Measurements from ENCODE around the gene IGDCC3. TPM values are rescaled to one million over a fixed set of nuclear protein-coding genes. Genes with fewer than 3 reads are reported as not detected.

Gene IGDCC3
- total and polyA plus RNA-seq, 2 donors (not counting 3 experiments of a cell fraction or from before 2014, with no cell fraction given) = 0.03 TPM; not detected in 1

DNA sequence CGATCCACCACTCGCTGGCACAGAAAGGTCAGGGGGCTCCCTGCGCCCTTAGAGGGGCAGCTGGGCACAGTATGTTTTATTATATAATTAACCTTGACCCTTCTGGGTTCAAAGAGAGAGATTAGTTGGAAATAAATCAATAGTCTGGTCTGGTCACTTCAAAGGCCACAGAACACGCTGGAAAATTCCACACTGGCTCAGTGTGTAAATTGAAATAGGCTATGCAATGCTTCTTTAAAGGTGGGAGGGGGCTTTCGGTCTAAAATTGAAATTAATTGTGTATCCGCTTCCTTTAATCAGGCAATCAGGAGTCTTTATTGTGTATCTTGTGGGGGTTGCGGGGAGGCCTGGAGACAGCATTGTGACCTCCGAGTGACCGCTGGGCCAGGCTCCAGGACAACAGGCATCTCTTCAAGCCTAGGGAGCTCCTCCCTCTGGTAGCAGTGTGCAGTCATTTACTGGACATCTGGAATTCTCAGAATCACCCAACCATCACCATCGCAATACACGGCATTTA, 65.3 kb downstream of the IGDCC3 start:
- ChIA-PET POLR2A (interaction anchor here (5.3 kb wide), 1 partner anchor 8 kb away, joined by 39 read pairs; the partner anchor contains the start of gene RNU5B-1), CTCF (interaction anchor here (1.1 to 1.2 kb wide), 4 partner anchors 8 to 88 kb away, joined by 3 to 7 read pairs (median 3); partner anchors contain the start of gene RNU5B-1)
- intact Hi-C loops (cut with micrococcal nuclease) (no loop called here), dilution Hi-C loops (cut with MboI; ENCODE audit: extremely low pct_ligation_motif_present, low sequenced_read_pairs) (no loop called here)
- no peak overlapping the region for H3K4me2 ChIP-seq (ENCODE audit: insufficient read depth, low read length)
- H3K36me3 ChIP-seq (ENCODE audit: control insufficient read depth in 2 of 2, extremely low read depth in 1 of 2, insufficient read depth in 2 of 2, low read length in 2 of 2) = no peaks in the 10 kb centered on the region
- no peak overlapping the region for H3K9ac ChIP-seq (replicated peaks; ENCODE audit: extremely low read depth, insufficient read depth, low read length)
- H3K9me3 ChIP-seq (replicated peaks; ENCODE audit: control insufficient read depth, insufficient read depth, low read length) = no peaks in the 10 kb centered on the region
- no peak for TF ChIP-seq JUN (IDR thresholded peaks at IDR 0.05; ENCODE audit: borderline replicate concordance, insufficient read depth, insufficient read length, low read depth)
- no peak for TF ChIP-seq GATA2 (IDR thresholded peaks at IDR 0.05; ENCODE audit: insufficient read depth, insufficient read length, low read depth, low read length)
- no peak for TF ChIP-seq POLR2A (IDR thresholded peaks at IDR 0.05; ENCODE audit: low read depth, low read length)
- TF ChIP-seq, protein P1, sequence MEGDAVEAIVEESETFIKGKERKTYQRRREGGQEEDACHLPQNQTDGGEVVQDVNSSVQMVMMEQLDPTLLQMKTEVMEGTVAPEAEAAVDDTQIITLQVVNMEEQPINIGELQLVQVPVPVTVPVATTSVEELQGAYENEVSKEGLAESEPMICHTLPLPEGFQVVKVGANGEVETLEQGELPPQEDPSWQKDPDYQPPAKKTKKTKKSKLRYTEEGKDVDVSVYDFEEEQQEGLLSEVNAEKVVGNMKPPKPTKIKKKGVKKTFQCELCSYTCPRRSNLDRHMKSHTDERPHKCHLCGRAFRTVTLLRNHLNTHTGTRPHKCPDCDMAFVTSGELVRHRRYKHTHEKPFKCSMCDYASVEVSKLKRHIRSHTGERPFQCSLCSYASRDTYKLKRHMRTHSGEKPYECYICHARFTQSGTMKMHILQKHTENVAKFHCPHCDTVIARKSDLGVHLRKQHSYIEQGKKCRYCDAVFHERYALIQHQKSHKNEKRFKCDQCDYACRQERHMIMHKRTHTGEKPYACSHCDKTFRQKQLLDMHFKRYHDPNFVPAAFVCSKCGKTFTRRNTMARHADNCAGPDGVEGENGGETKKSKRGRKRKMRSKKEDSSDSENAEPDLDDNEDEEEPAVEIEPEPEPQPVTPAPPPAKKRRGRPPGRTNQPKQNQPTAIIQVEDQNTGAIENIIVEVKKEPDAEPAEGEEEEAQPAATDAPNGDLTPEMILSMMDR (IDR thresholded peaks at IDR 0.05; ENCODE audit: extremely low read depth in 1 of 2, insufficient read depth in 1 of 2, low read depth in 1 of 2, low read length in 2 of 2) = no peak
- no peak for TF ChIP-seq EZH2 (IDR thresholded peaks at IDR 0.05; ENCODE audit: borderline replicate concordance, low read depth, low read length, severe bottlenecking)
- no peak overlapping the region for H2AFZ ChIP-seq (ENCODE audit: low read depth, low read length)
- H3K27me3 ChIP-seq (ENCODE audit: control insufficient read depth in 2 of 2, insufficient read depth in 2 of 2, low read length in 2 of 2) = peaks cover 7 to 8% of the 10 kb centered on the region in 2 experiments
- BruUV-seq (replicated peaks) = no TSS peak
- no peak overlapping the region for H3K4me3 ChIP-seq (replicated peaks in 1 of 3; ENCODE audit: insufficient read depth in 1 of 3, low read depth in 1 of 3, low read length in 3 of 3)
- H3K9me1 ChIP-seq (replicated peaks; ENCODE audit: control insufficient read depth, extremely low read depth, insufficient read depth, low read length) = no peaks in the 10 kb centered on the region
- FAIRE-seq (no peak), DNase-seq (ENCODE audit: low read depth, low spot score) (no peak)
- no peaks in the 10 kb centered on the region for H3K79me2 ChIP-seq (ENCODE audit: control insufficient read depth, insufficient read depth, low read length)
- H3K4me1 ChIP-seq (ENCODE audit: control insufficient read depth, extremely low read depth, insufficient read depth, low read length) = no peaks in the 10 kb centered on the region
- no peaks in the 10 kb centered on the region for H4K20me1 ChIP-seq (replicated peaks; ENCODE audit: control insufficient read depth, extremely low read depth, insufficient read depth, low read length)
- no peak overlapping the region for H3K27ac ChIP-seq (ENCODE audit: insufficient read depth, low read depth, low read length)

DNA sequence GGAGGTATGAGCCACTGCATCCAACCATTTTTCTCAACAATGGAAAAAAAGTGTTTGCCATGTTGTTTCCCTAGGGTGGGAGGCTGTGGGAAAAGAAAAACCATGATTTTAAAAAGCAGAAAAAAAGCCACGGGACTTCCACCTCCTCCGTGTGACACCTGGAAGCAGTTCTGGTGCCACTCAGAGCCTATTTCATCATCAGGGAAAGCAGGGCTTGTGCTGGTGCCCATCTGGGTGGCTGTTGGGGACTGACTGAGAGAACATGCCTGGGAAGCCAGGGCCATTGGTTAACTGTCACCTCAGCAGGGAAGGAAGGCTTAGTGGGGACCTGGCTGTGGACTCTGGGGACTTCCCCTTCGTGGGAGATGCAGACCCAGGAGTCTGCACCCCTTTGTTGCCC, 66.0 kb downstream of the IGDCC3 start:
- no peaks in the 10 kb centered on the region for H3K9me1 ChIP-seq (replicated peaks; ENCODE audit: control insufficient read depth, extremely low read depth, insufficient read depth, low read length)
- CTCF ChIA-PET = no interaction called here
- FAIRE-seq = no peak
- no peak for TF ChIP-seq GATA2 (IDR thresholded peaks at IDR 0.05; ENCODE audit: insufficient read depth, insufficient read length, low read depth, low read length)
- POLR2A ChIA-PET = no interaction called here
- no peaks in the 10 kb centered on the region for H3K4me1 ChIP-seq (ENCODE audit: control insufficient read depth, extremely low read depth, insufficient read depth, low read length)
- H2AFZ ChIP-seq (ENCODE audit: low read depth, low read length) = no peak overlapping the region
- no peaks in the 10 kb centered on the region for H4K20me1 ChIP-seq (replicated peaks; ENCODE audit: control insufficient read depth, extremely low read depth, insufficient read depth, low read length)
- BruUV-seq (replicated peaks) = no TSS peak
- no peak overlapping the region for H3K27ac ChIP-seq (ENCODE audit: insufficient read depth, low read depth, low read length)
- dilution Hi-C loops (cut with MboI; ENCODE audit: extremely low pct_ligation_motif_present, low sequenced_read_pairs) (no loop called here), intact Hi-C loops (cut with micrococcal nuclease) (no loop called here)
- no peak overlapping the region for H3K4me2 ChIP-seq (ENCODE audit: insufficient read depth, low read length)
- no peaks in the 10 kb centered on the region for H3K36me3 ChIP-seq (ENCODE audit: control insufficient read depth in 2 of 2, extremely low read depth in 1 of 2, insufficient read depth in 2 of 2, low read length in 2 of 2)
- H3K79me2 ChIP-seq (ENCODE audit: control insufficient read depth, insufficient read depth, low read length) = no peaks in the 10 kb centered on the region
- H3K9ac ChIP-seq (replicated peaks; ENCODE audit: extremely low read depth, insufficient read depth, low read length) = no peak overlapping the region
- no peak for DNase-seq (ENCODE audit: low read depth, low spot score)
- H3K9me3 ChIP-seq (replicated peaks; ENCODE audit: control insufficient read depth, insufficient read depth, low read length) = no peaks in the 10 kb centered on the region
- H3K27me3 ChIP-seq (ENCODE audit: control insufficient read depth in 2 of 2, insufficient read depth in 2 of 2, low read length in 2 of 2) = peaks cover 7 to 8% of the 10 kb centered on the region in 2 experiments
- H3K4me3 ChIP-seq (replicated peaks in 1 of 3; ENCODE audit: insufficient read depth in 1 of 3, low read depth in 1 of 3, low read length in 3 of 3) = no peak overlapping the region
